ENCODE results near the gene CCNY.

The CCNY gene

DNA sequence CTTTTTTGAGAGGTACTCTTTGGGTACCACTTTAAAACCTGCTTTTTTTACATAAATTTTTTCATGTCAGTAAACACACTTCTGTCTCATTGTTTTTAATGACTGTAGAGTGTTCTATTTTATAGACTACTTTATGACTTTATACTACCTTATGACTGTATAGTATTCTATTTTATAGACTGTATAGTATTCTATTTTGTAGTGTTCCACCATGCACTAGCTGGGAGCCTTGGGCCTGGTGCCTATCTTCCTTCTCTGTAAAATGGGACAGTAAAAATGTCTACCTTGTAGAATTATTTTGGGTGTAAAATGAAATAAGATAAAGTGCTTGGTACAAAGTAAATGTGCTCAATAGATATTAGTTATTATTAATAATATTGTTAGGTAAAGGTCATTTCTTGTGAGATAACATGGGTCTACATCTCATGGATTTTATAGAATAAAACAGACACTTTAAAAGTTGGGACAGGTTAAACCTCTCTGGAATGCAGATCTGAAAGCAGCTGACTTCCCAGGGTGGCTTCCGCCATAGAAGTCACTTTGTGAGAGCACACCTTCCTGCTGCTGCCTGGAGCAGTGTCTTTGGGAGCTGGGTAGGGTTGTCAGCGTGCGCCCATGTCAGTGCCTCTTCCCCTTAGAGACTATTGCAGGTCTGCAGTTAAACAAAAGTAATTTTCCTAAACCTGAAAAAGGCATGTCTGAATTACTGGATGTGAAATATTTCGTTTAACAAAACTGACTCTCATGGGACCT is 31.0 kb downstream of the CCNY start:
- 80 to 87% methylated on average over 4 of the region's 4 CpGs for WGBS, 2 experiments
- no peak overlapping the region for H3K27ac ChIP-seq (ENCODE audit: insufficient read depth, low read depth, low read length, poor library complexity, severe bottlenecking)
- no peaks in the 10 kb centered on the region for H3K4me1 ChIP-seq (ENCODE audit: control insufficient read depth, insufficient read depth, low read length)

DNA sequence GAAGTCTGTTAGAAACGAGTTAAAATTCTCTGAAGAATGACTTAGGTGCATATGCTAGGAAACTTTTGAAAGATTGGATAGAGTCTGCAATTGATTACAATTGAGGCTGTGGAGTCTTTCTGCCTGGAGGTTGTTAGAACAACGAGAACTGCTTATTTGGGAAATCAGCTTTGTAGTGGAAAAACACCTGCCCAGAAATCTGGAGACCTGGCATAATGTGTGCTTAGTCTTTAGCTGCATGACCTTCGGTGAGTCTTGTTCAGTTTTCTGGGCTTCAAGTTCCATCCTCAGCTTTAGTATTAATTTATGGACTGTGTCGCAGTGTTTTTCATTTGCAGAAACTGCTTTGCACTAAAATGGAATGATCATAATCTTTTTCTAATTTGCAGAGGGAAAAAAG is 31.7 kb downstream of the CCNY start:
- Histone ChIP-seq H3K4me3 (ENCODE audit: insufficient read depth, low read depth, low read length) (no peak overlapping the region), H3K27ac (ENCODE audit: insufficient read depth, low read depth, low read length, poor library complexity, severe bottlenecking) (no peak overlapping the region), H3K27me3 (ENCODE audit: control insufficient read depth, insufficient read depth, low read length, poor library complexity, severe bottlenecking) (no peaks in the 10 kb centered on the region), H3K9me3 (ENCODE audit: control insufficient read depth, low read length) (no peaks in the 10 kb centered on the region), H3K4me1 (ENCODE audit: control insufficient read depth, insufficient read depth, low read length) (no peaks in the 10 kb centered on the region), H3K36me3 (ENCODE audit: control insufficient read depth, insufficient read depth, low read length) (no peaks in the 10 kb centered on the region)
- 88 to 89% methylated on average over 4 of the region's 4 CpGs for WGBS, 2 experiments

More for the DNA sequence above, 31.0 kb downstream of the CCNY start:
- no peaks in the 10 kb centered on the region for H3K27me3 ChIP-seq (ENCODE audit: control insufficient read depth, insufficient read depth, low read length, poor library complexity, severe bottlenecking)
- no peaks in the 10 kb centered on the region for H3K36me3 ChIP-seq (ENCODE audit: control insufficient read depth, insufficient read depth, low read length)
- no peaks in the 10 kb centered on the region for H3K9me3 ChIP-seq (ENCODE audit: control insufficient read depth, low read length)
- no peak overlapping the region for H3K4me3 ChIP-seq (ENCODE audit: insufficient read depth, low read depth, low read length)

DNA sequence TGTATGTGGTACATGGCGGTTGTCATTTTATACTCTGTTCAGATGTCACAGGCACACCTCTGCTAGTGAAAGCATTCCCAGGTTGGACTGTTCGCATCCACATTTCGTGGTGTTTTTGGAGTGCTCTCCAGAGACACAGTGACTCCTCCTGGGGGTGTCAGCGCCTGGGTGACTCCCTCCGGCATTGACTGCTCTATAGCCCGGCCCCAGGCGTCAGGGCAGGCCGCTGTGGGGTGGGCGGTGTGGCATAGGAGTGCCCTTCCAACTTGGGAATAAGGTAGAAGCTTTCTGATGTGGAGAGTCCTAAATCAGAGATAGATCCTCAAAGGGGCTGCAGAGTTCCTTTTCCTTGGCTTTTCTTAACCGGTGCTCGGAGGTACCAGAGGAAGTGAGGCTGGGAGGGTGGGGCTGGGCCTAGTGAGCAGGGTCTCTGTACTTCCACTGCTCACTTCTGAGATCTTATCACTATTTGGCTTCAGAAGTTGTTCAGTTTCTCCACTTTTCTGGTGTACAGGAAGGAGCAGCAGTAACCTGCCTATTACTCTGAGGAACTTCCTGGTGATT is 32.3 kb downstream of the CCNY start:
- Histone ChIP-seq H3K27ac (ENCODE audit: insufficient read depth, low read depth, low read length, poor library complexity, severe bottlenecking) (no peak overlapping the region), H3K36me3 (ENCODE audit: control insufficient read depth, insufficient read depth, low read length) (no peaks in the 10 kb centered on the region), H3K4me1 (ENCODE audit: control insufficient read depth, insufficient read depth, low read length) (no peaks in the 10 kb centered on the region), H3K4me3 (ENCODE audit: insufficient read depth, low read depth, low read length) (no peak overlapping the region), H3K27me3 (ENCODE audit: control insufficient read depth, insufficient read depth, low read length, poor library complexity, severe bottlenecking) (no peaks in the 10 kb centered on the region), H3K9me3 (ENCODE audit: control insufficient read depth, low read length) (no peaks in the 10 kb centered on the region)
- 89 to 94% methylated on average over 11 of the region's 11 CpGs for WGBS, 2 experiments

DNA sequence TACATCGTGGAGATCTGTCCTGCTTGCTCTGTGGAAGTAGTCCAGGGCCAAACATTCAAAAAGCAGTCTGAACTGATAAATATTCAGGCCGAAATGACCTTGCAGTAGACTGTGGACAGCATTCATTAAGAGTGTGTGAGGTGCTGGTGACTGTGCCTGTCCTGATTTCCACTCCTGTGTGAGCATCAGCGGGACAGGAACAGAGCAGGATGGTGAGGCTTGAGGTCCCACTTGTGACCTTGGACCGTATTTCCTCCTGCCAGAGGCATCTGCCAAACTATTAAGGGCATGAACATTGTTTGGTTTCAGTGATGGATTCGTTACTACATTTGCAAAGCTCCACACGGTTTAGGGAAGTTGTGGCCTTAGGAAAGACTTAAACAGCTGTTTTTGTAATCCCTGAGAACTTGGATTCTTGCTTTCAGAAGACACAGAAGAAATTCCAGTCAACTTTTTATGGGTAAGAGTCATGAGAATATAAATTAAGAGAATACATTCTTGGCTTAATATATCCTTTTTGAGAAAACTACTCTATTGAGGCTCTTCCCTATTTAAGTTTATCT is 32.8 kb downstream of the CCNY start:
- Histone ChIP-seq H3K4me3 (ENCODE audit: insufficient read depth, low read depth, low read length) (no peak overlapping the region), H3K9me3 (ENCODE audit: control insufficient read depth, low read length) (no peaks in the 10 kb centered on the region), H3K27me3 (ENCODE audit: control insufficient read depth, insufficient read depth, low read length, poor library complexity, severe bottlenecking) (no peaks in the 10 kb centered on the region), H3K27ac (ENCODE audit: insufficient read depth, low read depth, low read length, poor library complexity, severe bottlenecking) (no peak overlapping the region), H3K4me1 (ENCODE audit: control insufficient read depth, insufficient read depth, low read length) (no peaks in the 10 kb centered on the region), H3K36me3 (ENCODE audit: control insufficient read depth, insufficient read depth, low read length) (no peaks in the 10 kb centered on the region)
- 88 to 91% methylated on average over 6 of the region's 6 CpGs for WGBS, 2 experiments

DNA sequence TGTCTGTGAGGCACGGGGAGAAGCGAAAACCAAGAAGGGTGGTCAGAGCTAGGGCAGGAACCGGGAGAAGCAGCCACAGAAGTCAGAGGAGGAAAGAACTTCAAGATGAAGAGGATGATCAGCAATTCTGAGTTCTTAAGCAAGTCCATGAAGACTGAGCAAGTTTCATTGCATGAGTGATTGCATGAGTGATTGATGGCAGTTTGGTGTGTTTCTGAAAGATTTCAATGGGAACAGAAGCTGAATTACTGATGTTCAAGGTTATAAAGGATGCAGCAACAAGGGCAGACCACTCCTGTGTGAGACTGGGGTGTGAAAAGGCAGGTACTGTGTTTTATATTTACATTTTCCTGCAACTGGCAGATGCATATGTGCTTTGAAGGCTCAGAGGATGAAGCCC is 35.4 kb downstream of the CCNY start:
- WGBS, 2 experiments = 96 to 97% methylated on average over 3 of the region's 3 CpGs
- H3K27me3 ChIP-seq (ENCODE audit: control insufficient read depth, insufficient read depth, low read length, poor library complexity, severe bottlenecking) = no peaks in the 10 kb centered on the region
- H3K4me3 ChIP-seq (ENCODE audit: insufficient read depth, low read depth, low read length) = no peak overlapping the region
- H3K9me3 ChIP-seq (ENCODE audit: control insufficient read depth, low read length) = no peaks in the 10 kb centered on the region
- H3K27ac ChIP-seq (ENCODE audit: insufficient read depth, low read depth, low read length, poor library complexity, severe bottlenecking) = no peak overlapping the region
- H3K36me3 ChIP-seq (ENCODE audit: control insufficient read depth, insufficient read depth, low read length) = no peaks in the 10 kb centered on the region
- H3K4me1 ChIP-seq (ENCODE audit: control insufficient read depth, insufficient read depth, low read length) = no peaks in the 10 kb centered on the region

DNA sequence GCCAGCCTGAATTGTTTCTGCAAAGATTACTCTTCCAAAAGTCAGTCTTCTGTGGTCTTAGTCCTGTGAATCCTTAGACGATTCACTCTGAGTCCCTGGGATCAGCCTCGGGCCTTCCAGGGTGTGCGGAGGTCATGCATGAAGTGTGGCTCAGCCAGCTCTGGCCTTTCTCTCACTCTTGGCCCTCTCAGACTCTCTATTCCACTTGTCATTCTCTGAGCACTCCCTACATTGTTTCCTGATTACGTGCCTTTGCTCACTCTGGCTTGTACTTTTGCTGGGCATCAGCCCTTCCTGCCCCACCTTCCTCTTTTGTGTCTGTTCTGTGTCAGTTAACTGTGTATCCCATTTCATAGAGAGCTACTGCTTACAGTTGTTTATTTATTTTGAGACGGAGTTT is 36.0 kb downstream of the CCNY start:
- Histone ChIP-seq H3K9me3 (ENCODE audit: control insufficient read depth, low read length) (no peaks in the 10 kb centered on the region), H3K27me3 (ENCODE audit: control insufficient read depth, insufficient read depth, low read length, poor library complexity, severe bottlenecking) (no peaks in the 10 kb centered on the region), H3K27ac (ENCODE audit: insufficient read depth, low read depth, low read length, poor library complexity, severe bottlenecking) (no peak overlapping the region), H3K4me1 (ENCODE audit: control insufficient read depth, insufficient read depth, low read length) (no peaks in the 10 kb centered on the region), H3K36me3 (ENCODE audit: control insufficient read depth, insufficient read depth, low read length) (no peaks in the 10 kb centered on the region), H3K4me3 (ENCODE audit: insufficient read depth, low read depth, low read length) (no peak overlapping the region)
- WGBS, 2 experiments = 89 to 94% methylated on average over 5 of the region's 5 CpGs

DNA sequence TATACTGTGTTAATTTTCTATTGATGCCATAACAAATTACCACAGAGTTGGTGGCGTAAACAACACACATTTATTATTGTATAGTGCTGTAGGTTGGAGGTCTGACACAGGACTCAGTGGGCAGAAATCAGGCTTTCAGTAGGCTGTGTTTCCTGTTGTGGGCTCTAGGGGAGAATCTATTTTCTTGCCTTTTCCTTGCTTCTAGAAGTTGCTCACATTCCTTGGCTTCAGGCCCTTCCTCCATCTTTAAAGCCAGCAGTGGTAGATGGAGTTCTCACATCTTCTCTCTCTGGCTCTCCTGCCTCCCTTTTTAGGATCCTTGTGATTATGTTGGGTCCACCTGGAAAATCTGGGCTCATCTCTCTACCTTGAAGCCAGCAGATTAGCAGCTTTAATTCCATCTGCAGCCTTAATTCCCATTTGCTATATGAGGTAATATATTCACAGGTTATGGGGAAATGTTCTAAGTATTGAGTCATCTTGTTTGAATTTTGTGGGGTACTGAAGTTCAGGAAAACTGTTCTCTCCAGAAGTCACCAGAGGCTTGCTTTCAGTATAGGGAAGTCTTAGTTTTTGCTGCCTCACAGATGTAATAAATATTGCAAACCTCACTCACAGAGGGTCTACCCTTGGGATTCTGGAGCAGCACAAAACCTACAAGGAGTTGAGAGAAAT is 38.9 kb downstream of the CCNY start:
- no peak overlapping the region for H3K4me3 ChIP-seq (ENCODE audit: insufficient read depth, low read depth, low read length)
- peaks cover 4% of the 10 kb centered on the region for H3K4me1 ChIP-seq (ENCODE audit: control insufficient read depth, insufficient read depth, low read length)
- H3K27ac ChIP-seq (ENCODE audit: insufficient read depth, low read depth, low read length, poor library complexity, severe bottlenecking) = no peak overlapping the region
- no peaks in the 10 kb centered on the region for H3K27me3 ChIP-seq (ENCODE audit: control insufficient read depth, insufficient read depth, low read length, poor library complexity, severe bottlenecking)
- H3K9me3 ChIP-seq (ENCODE audit: control insufficient read depth, low read length) = no peaks in the 10 kb centered on the region
- no peaks in the 10 kb centered on the region for H3K36me3 ChIP-seq (ENCODE audit: control insufficient read depth, insufficient read depth, low read length)
- 100% methylated on average over 1 of the region's 1 CpG; no CpG with 5 or more reads in 1 of the 2 experiments for WGBS, 2 experiments

DNA sequence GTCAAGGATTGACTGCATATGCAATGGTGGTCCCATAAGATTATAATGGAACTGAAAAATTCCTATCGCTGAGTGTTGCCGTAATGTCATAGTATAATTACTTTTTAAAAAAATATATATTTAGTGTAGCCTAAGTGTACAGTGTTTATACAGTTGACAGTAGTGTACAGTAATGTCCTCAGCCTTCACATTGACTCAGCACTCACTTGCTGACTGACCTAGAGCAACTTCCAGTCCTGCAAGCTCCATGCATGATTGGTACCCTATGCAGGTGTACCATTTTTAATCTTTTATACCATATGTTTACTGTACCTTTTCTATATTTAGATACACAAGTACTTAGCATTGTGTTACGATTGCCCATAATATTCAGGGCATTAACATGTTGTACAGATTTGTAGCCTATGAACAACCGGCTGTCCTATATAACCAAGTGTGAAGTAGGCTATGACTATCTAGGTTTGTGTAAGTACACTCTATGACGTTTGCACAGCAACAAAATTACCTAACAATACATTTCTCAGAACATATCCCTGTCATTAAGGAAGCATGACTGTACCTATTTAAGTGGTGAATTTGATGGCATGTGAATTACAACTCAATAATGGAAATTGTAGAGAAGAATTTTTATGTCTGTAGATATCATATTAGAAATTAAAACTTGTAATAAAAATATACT is 40.9 kb downstream of the CCNY start:
- no peaks in the 10 kb centered on the region for H3K36me3 ChIP-seq (ENCODE audit: control insufficient read depth, insufficient read depth, low read length)
- no peaks in the 10 kb centered on the region for H3K27me3 ChIP-seq (ENCODE audit: control insufficient read depth, insufficient read depth, low read length, poor library complexity, severe bottlenecking)
- no peak overlapping the region for H3K4me3 ChIP-seq (ENCODE audit: insufficient read depth, low read depth, low read length)
- peaks cover 14% of the 10 kb centered on the region for H3K4me1 ChIP-seq (ENCODE audit: control insufficient read depth, insufficient read depth, low read length)
- 96% methylated on average over 3 of the region's 5 CpGs for WGBS, 2 experiments
- no peaks in the 10 kb centered on the region for H3K9me3 ChIP-seq (ENCODE audit: control insufficient read depth, low read length)
- H3K27ac ChIP-seq (ENCODE audit: insufficient read depth, low read depth, low read length, poor library complexity, severe bottlenecking) = no peak overlapping the region

DNA sequence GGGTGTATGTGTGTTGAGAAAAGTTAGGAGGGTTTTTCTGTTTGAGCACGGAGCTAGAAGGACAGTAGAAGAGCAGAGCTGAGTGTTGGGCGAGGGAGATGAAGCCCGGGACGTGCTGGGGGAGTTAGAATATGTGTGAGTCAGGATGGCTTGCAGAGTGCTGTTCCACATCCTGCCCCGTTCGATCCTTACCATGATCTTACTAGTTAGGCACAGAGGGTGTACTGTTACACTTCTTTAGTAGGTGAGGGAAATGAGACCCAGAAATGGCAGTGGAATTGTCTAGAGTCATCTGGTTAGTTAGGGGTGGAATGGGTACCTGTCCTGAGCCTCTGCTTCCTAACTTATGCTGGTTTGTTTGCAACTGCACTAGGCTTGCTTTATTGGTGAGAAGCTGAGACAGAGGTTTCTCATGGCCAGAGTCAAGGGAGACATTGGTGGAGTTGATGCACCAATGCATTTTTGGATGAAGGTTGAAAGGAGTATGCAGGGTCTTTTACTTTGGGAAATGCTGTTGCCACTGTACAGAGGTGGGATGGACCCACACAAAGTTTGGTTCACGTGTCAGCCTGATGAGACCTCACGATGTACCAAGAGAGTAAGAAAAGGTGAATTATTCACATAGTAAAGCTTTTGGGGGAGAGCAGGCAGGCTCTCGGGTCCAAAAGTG is 42.4 kb downstream of the CCNY start:
- Histone ChIP-seq H3K4me3 (ENCODE audit: insufficient read depth, low read depth, low read length) (no peak overlapping the region), H3K36me3 (ENCODE audit: control insufficient read depth, insufficient read depth, low read length) (no peaks in the 10 kb centered on the region), H3K27ac (ENCODE audit: insufficient read depth, low read depth, low read length, poor library complexity, severe bottlenecking) (no peak overlapping the region), H3K4me1 (ENCODE audit: control insufficient read depth, insufficient read depth, low read length) (peaks cover 14% of the 10 kb centered on the region), H3K9me3 (ENCODE audit: control insufficient read depth, low read length) (no peaks in the 10 kb centered on the region), H3K27me3 (ENCODE audit: control insufficient read depth, insufficient read depth, low read length, poor library complexity, severe bottlenecking) (no peaks in the 10 kb centered on the region)
- 87% methylated on average over 9 of the region's 9 CpGs for WGBS, 2 experiments
